ENCODE data around the gene STK39. TPM values are rescaled to one million over a fixed set of nuclear protein-coding genes. Genes with fewer than 3 reads are reported as not detected.

The STK39 gene
- total and polyA plus RNA-seq, 9 of the 15 experiments (the other 6 are each of a cell fraction or from before 2014, with no cell fraction given), result 0.19 to 0.76 (median 0.51) TPM

DNA sequence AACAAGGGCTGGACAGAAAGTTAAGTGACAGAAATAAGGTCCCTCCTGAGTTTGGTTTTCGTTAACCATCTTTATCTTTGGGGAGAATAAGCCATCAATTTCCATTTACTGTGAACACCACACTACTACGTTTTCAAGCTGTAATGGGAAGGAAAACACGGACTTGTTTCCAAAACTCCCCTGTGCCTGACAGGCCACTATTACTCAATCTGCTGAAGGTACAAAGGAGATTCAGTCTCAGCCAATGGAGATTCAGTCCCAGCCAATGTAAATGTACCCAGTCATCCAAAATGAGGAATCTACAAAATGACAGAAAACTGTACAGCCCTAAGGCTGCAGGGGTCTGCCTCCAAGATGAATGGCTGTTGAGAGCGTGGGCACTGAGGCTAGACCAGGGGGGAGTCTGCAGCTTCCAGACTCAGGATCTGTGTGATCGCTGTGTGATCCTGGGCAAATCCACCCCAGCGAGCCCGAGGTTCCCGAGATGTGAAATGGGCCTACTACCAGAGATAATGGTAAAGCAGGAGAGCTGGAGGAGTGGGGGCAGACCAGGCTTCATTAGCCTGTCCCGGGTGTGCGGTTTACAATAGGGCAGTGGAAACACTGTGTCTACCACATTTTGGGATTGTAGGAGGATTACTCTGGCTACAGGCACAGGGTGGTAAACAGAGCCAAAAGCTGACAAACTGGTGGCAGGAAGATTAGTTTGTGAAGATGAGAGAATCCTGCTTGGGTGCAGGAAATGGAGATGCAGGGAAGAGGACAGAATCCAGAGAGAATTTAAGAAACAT, 284.8 kb downstream of the STK39 start (continued):
- TF ChIP-seq, protein P1, sequence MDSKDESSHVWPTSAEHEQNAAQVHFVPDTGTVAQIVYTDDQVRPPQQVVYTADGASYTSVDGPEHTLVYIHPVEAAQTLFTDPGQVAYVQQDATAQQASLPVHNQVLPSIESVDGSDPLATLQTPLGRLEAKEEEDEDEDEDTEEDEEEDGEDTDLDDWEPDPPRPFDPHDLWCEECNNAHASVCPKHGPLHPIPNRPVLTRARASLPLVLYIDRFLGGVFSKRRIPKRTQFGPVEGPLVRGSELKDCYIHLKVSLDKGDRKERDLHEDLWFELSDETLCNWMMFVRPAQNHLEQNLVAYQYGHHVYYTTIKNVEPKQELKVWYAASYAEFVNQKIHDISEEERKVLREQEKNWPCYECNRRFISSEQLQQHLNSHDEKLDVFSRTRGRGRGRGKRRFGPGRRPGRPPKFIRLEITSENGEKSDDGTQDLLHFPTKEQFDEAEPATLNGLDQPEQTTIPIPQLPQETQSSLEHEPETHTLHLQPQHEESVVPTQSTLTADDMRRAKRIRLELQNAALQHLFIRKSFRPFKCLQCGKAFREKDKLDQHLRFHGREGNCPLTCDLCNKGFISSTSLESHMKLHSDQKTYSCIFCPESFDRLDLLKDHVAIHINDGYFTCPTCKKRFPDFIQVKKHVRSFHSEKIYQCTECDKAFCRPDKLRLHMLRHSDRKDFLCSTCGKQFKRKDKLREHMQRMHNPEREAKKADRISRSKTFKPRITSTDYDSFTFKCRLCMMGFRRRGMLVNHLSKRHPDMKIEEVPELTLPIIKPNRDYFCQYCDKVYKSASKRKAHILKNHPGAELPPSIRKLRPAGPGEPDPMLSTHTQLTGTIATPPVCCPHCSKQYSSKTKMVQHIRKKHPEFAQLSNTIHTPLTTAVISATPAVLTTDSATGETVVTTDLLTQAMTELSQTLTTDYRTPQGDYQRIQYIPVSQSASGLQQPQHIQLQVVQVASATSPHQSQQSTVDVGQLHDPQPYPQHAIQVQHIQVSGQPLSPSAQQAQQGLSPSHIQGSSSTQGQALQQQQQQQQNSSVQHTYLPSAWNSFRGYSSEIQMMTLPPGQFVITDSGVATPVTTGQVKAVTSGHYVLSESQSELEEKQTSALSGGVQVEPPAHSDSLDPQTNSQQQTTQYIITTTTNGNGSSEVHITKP (IDR thresholded peaks at IDR 0.05; ENCODE audit: partially characterized antibody), result peak; percentile 75
- TF ChIP-seq, protein P2, sequence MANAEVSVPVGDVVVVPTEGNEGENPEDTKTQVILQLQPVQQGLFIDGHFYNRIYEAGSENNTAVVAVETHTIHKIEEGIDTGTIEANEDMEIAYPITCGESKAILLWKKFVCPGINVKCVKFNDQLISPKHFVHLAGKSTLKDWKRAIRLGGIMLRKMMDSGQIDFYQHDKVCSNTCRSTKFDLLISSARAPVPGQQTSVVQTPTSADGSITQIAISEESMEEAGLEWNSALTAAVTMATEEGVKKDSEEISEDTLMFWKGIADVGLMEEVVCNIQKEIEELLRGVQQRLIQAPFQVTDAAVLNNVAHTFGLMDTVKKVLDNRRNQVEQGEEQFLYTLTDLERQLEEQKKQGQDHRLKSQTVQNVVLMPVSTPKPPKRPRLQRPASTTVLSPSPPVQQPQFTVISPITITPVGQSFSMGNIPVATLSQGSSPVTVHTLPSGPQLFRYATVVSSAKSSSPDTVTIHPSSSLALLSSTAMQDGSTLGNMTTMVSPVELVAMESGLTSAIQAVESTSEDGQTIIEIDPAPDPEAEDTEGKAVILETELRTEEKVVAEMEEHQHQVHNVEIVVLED (CRISPR knock-in tag; IDR thresholded peaks at IDR 0.05), result no peak
- TF ChIP-seq CHD4 (IDR thresholded peaks at IDR 0.05; ENCODE audit: insufficient read depth, insufficient replicate concordance, low read depth, low read length, poor library complexity, severe bottlenecking), result no peak

All from K562 (cell line).